Cardiac muscle cell (in vitro differentiated cells and primary cell): ENCODE results near the gene DTWD1. TPM values are rescaled to one million over a fixed set of nuclear protein-coding genes. Genes with fewer than 3 reads are reported as not detected.

Source experiments
- DNase-seq, 2 donors: peaks; one replicate each; pipeline versions ENCODE4 v3.0.0 to v3.0.0-alpha.2; 2010 to 2017; ENCODE audit warnings: low read depth in 1 of 2, low spot score in 1 of 2
- H3K27ac ChIP-seq: fragments of 200-600 bp; sonication (generic); 2 replicates; pipeline ENCODE4 v1.5.1; 2016
- H3K27me3 ChIP-seq: fragments of 200-600 bp; sonication (generic); 2 replicates; pipeline ENCODE4 v1.6.0; 2016; ENCODE audit warnings: control low read depth
- H3K36me3 ChIP-seq: fragments of 200-600 bp; sonication (generic); 2 replicates; pipeline ENCODE4 v1.5.1; 2016; ENCODE audit warnings: control low read depth
- H3K4me1 ChIP-seq: fragments of 200-600 bp; sonication (generic); 2 replicates; pipeline ENCODE4 v1.8.1; 2017; ENCODE audit warnings: low read depth, mild to moderate bottlenecking, mixed run types
- H3K4me3 ChIP-seq: fragments of 200-600 bp; sonication (generic); 2 replicates; pipeline ENCODE4 v1.5.1; 2016; ENCODE audit warnings: mild to moderate bottlenecking
- H3K9me3 ChIP-seq: fragments of 200-600 bp; sonication (generic); 2 replicates; pipeline ENCODE4 v1.5.1; 2017; ENCODE audit warnings: low read depth, mild to moderate bottlenecking, control low read depth
- polyA plus RNA-seq: library from polyadenylated mRNA; unstranded; fragments of >200 nt; fragmentation: Nextera tagmentation; extraction: Ambion mirVana; gene quantifications from 2 replicates; pipeline ENCODE4 v1.2.1, GENCODE V29; 2016
- total RNA-seq: library from RNA; depleted of rRNA; stranded (reverse); fragments of >200 nt; gene quantifications from 2 replicates; pipeline ENCODE4 v1.2.3, GENCODE V29; 2016
- TF ChIP-seq, protein P1 (sequence below): IDR thresholded peaks from 2 replicates; pipeline ENCODE4 v1.5.1; 2012; ENCODE audit warnings: low read depth, mild to moderate bottlenecking, low read length

The DTWD1 gene
- total and polyA plus RNA-seq, 2 experiments from 2014 or later: 6.7 to 23.5 TPM

DNA sequence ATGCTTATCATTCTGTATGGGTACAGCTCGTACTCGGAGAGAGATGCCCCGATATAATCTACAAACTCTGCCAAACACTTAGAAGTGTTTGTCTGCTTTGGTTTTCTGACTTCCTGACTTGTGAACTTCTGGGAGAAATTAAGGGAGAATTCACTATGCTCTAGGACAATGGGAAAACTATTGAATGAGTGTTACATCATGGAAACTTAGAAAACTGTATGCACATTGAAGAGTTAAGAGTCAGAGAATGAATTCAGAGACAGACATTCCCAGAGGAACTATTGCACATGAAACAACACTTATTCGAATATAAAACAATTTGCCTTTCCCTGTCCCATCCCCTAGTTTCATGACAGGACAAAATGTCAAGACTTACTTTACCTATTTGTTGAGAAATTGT is 57.8 kb downstream of the DTWD1 start:
- Histone ChIP-seq H3K27me3 (no peaks in the 10 kb centered on the region), H3K4me1 (no peaks in the 10 kb centered on the region), H3K4me3 (no peak overlapping the region), H3K9me3 (no peaks in the 10 kb centered on the region), H3K27ac (no peak overlapping the region), H3K36me3 (no peaks in the 10 kb centered on the region)
- peak in 1 of 2 donors; percentile 54 for DNase-seq
- TF ChIP-seq, protein P1, sequence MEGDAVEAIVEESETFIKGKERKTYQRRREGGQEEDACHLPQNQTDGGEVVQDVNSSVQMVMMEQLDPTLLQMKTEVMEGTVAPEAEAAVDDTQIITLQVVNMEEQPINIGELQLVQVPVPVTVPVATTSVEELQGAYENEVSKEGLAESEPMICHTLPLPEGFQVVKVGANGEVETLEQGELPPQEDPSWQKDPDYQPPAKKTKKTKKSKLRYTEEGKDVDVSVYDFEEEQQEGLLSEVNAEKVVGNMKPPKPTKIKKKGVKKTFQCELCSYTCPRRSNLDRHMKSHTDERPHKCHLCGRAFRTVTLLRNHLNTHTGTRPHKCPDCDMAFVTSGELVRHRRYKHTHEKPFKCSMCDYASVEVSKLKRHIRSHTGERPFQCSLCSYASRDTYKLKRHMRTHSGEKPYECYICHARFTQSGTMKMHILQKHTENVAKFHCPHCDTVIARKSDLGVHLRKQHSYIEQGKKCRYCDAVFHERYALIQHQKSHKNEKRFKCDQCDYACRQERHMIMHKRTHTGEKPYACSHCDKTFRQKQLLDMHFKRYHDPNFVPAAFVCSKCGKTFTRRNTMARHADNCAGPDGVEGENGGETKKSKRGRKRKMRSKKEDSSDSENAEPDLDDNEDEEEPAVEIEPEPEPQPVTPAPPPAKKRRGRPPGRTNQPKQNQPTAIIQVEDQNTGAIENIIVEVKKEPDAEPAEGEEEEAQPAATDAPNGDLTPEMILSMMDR: no peak

- Histone ChIP-seq H3K27me3 (no peaks in the 10 kb centered on the region), H3K9me3 (no peaks in the 10 kb centered on the region), H3K36me3 (no peaks in the 10 kb centered on the region), H3K4me3 (no peak overlapping the region), H3K27ac (no peak overlapping the region), H3K4me1 (no peaks in the 10 kb centered on the region)
- peak in 1 of 2 donors; percentile 58 for DNase-seq
- TF ChIP-seq, protein P1: no peak
Measured at GRCh38 chr15:49686599-49686998, 65.8 kb downstream of the DTWD1 start.

GRCh38 chr15:49688135-49688790 is 67.4 kb downstream of the DTWD1 start:
- Histone ChIP-seq H3K27ac (no peak overlapping the region), H3K9me3 (no peaks in the 10 kb centered on the region), H3K4me1 (no peaks in the 10 kb centered on the region), H3K36me3 (no peaks in the 10 kb centered on the region), H3K27me3 (peaks cover 4% of the 10 kb centered on the region), H3K4me3 (no peak overlapping the region)
- DNase-seq: peak in 1 of 2 donors; percentile 36
- TF ChIP-seq, protein P1: no peak

- Histone ChIP-seq H3K27ac (no peak overlapping the region), H3K4me3 (no peak overlapping the region), H3K4me1 (no peaks in the 10 kb centered on the region), H3K36me3 (no peaks in the 10 kb centered on the region), H3K9me3 (no peaks in the 10 kb centered on the region), H3K27me3 (peaks cover 4% of the 10 kb centered on the region)
- peak in 1 of 2 donors; percentile 23 for DNase-seq
- TF ChIP-seq, protein P1: no peak
Measured at GRCh38 chr15:49692514-49693090, 71.8 kb downstream of the DTWD1 start.

- TF ChIP-seq, protein P1: no peak
- Histone ChIP-seq H3K27ac (no peak overlapping the region), H3K4me1 (no peaks in the 10 kb centered on the region), H3K9me3 (no peaks in the 10 kb centered on the region), H3K27me3 (peaks cover 4% of the 10 kb centered on the region), H3K4me3 (no peak overlapping the region), H3K36me3 (no peaks in the 10 kb centered on the region)
- no peak for DNase-seq
Measured at GRCh38 chr15:49693498-49693897, 72.7 kb downstream of the DTWD1 start.
